NOMO-1 treated with dmso at 0.1 percent for 144 hours (cell line): ENCODE measurements around the gene ASNSD1.
A peak's percentile ranks its signal among the peaks of the same experiment; 100 is the strongest.
"Not testable (repeated sequence)": the region's sequence is repeated elsewhere in the genome, so short reads cannot be mapped to it uniquely, and the experiment has no call there.

Experiments used
- DNase-seq: peaks from one replicate; lab custom pipeline; 2025; ENCODE audit not compliant: unreplicated experiment; lab: John Stamatoyannopoulos, UW

Gene ASNSD1

GRCh38 chr2:189646521-189646920 lies 14.7 kb upstream of the ASNSD1 start:
- DNase-seq: no peak

GRCh38 chr2:189648846-189649509 lies 12.3 kb upstream of the ASNSD1 start:
- no peak for DNase-seq

GRCh38 chr2:189651284-189651683 lies 10.0 kb upstream of the ASNSD1 start:
- DNase-seq: no peak

- DNase-seq: not testable (repeated sequence)
Observed at GRCh38 chr2:189653464-189653863, 7.8 kb upstream of the ASNSD1 start.

GRCh38 chr2:189654641-189655040 lies 6.6 kb upstream of the ASNSD1 start:
- DNase-seq: no peak

- DNase-seq: peak; percentile 12
Observed at GRCh38 chr2:189657867-189658266, 3.4 kb upstream of the ASNSD1 start.

- peak; percentile 27 for DNase-seq
Observed at GRCh38 chr2:189658306-189659212, 2.7 kb upstream of the ASNSD1 start.

GRCh38 chr2:189659734-189660133 lies 1.5 kb upstream of the ASNSD1 start:
- no peak for DNase-seq

- DNase-seq: no peak
Observed at GRCh38 chr2:189660803-189661147, 484 bp upstream of the ASNSD1 start.

GRCh38 chr2:189661957-189662321 lies 680 bp downstream of the ASNSD1 start:
- peak; percentile 1 for DNase-seq

GRCh38 chr2:189662669-189663226 lies 1.5 kb downstream of the ASNSD1 start:
- no peak for DNase-seq

GRCh38 chr2:189663319-189663718 lies 2.1 kb downstream of the ASNSD1 start:
- not testable (repeated sequence) for DNase-seq

GRCh38 chr2:189669913-189670312 lies 8.7 kb downstream of the ASNSD1 start:
- DNase-seq: no peak

- no peak for DNase-seq
Observed at GRCh38 chr2:189673661-189674373, 12.6 kb downstream of the ASNSD1 start.

- DNase-seq: peak; percentile 86
Observed at GRCh38 chr2:189674374-189675112, 13.3 kb downstream of the ASNSD1 start, which contains the start of gene ANKAR. ANKAR (plus strand) TSS chr2:189674670; CDS start chr2:189676491, 1,821 bp downstream.

GRCh38 chr2:189676471-189676870 lies 15.2 kb downstream of the ASNSD1 start:
- DNase-seq: no peak

GRCh38 chr2:189679226-189679625 lies 18.0 kb downstream of the ASNSD1 start:
- DNase-seq: no peak

- DNase-seq: no peak
Observed at GRCh38 chr2:189681203-189681602, 19.9 kb downstream of the ASNSD1 start.

- no peak for DNase-seq
Observed at GRCh38 chr2:189681903-189682302, 20.6 kb downstream of the ASNSD1 start.

GRCh38 chr2:189683348-189683747 lies 22.1 kb downstream of the ASNSD1 start:
- no peak for DNase-seq

- DNase-seq: no peak
Observed at GRCh38 chr2:189684811-189685210, 23.6 kb downstream of the ASNSD1 start.
